ENCODE measurements around the gene MAK. TPM values are rescaled to one million over a fixed set of nuclear protein-coding genes. Genes with fewer than 3 reads are reported as not detected.

MAK gene
- total RNA-seq, 1 donor from 2014 or later: 0.12 TPM

- no peak for DNase-seq (ENCODE audit: low read depth)
- no peak overlapping the region for H3K4me3 ChIP-seq (ENCODE audit: low read depth, low read length)
- no peak for TF ChIP-seq CTCF (conservative IDR thresholded peaks at IDR 0.05; ENCODE audit: low read depth, low read length)
Observed at GRCh38 chr6:10740061-10740460, 98.3 kb downstream of the MAK start.

DNA sequence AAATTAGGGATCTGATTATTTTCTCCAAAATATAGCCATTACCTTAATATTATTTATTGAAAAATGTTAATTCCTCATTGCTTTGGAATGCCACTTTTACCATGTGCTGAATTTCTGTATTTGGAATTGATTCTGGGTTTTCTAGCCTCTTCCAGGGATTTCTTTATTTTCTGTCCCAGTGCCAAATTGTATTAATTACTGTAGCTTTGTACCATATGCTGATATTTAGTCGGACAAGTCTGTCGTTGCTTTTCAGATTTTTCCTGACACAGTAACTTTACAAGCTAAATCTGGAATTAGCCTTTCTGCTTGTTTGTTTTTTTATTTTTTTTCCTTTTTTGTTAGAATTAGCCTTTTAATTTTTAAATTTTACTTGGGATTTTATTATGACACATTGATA, 101.6 kb downstream of the MAK start:
- H3K4me3 ChIP-seq (ENCODE audit: low read depth, low read length): no peak overlapping the region
- TF ChIP-seq CTCF (conservative IDR thresholded peaks at IDR 0.05; ENCODE audit: low read depth, low read length): no peak
- DNase-seq (ENCODE audit: low read depth): no peak

GRCh38 chr6:10733863-10734262, 104.5 kb downstream of the MAK start:
- no peak for DNase-seq (ENCODE audit: low read depth)

GRCh38 chr6:10733151-10733715, 105.1 kb downstream of the MAK start:
- H3K4me3 ChIP-seq (ENCODE audit: low read depth, low read length): no peak overlapping the region
- TF ChIP-seq CTCF (conservative IDR thresholded peaks at IDR 0.05; ENCODE audit: low read depth, low read length): no peak
- DNase-seq (ENCODE audit: low read depth): no peak

More at GRCh38 chr6:10733863-10734262, 104.5 kb downstream of the MAK start:
- no peak for TF ChIP-seq CTCF (conservative IDR thresholded peaks at IDR 0.05; ENCODE audit: low read depth, low read length)
- no peak overlapping the region for H3K4me3 ChIP-seq (ENCODE audit: low read depth, low read length)

DNA sequence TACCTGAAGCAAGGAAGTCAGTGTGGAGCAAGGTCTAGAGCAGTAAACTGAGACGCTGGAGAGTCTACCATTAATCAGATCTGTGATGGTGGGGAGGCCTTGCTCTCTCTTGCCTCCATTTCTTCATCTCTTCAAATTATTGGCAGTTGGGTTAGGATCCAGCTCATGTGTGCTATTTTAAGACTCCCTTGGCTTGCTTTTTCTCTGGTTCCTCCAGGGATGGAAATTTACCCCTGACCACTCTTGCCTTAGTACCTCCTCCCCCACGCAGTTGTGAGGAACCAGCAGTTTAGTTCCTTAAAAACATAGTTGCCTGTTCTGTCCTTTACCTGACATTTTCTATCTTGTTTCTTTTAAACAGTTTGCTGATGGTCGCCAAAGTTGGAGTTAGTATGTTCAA, 108.1 kb downstream of the MAK start:
- TF ChIP-seq CTCF (conservative IDR thresholded peaks at IDR 0.05; ENCODE audit: low read depth, low read length): no peak
- no peak overlapping the region for H3K4me3 ChIP-seq (ENCODE audit: low read depth, low read length)
- DNase-seq (ENCODE audit: low read depth): no peak

- no peak for TF ChIP-seq CTCF (conservative IDR thresholded peaks at IDR 0.05; ENCODE audit: low read depth, low read length)
- no peak for DNase-seq (ENCODE audit: low read depth)
- H3K4me3 ChIP-seq (ENCODE audit: low read depth, low read length): no peak overlapping the region
Observed at GRCh38 chr6:10725716-10726115, 112.6 kb downstream of the MAK start.

GRCh38 chr6:10725044-10725443, 113.3 kb downstream of the MAK start:
- H3K4me3 ChIP-seq (ENCODE audit: low read depth, low read length): no peak overlapping the region
- no peak for TF ChIP-seq CTCF (conservative IDR thresholded peaks at IDR 0.05; ENCODE audit: low read depth, low read length)
- no peak for DNase-seq (ENCODE audit: low read depth)
